ENCODE measurements around the gene CFAP410. TPM values are rescaled to one million over a fixed set of nuclear protein-coding genes. Genes with fewer than 3 reads are reported as not detected.

CFAP410 gene
- total RNA-seq, 1 experiment from 2014 or later, result 5.9 TPM

DNA sequence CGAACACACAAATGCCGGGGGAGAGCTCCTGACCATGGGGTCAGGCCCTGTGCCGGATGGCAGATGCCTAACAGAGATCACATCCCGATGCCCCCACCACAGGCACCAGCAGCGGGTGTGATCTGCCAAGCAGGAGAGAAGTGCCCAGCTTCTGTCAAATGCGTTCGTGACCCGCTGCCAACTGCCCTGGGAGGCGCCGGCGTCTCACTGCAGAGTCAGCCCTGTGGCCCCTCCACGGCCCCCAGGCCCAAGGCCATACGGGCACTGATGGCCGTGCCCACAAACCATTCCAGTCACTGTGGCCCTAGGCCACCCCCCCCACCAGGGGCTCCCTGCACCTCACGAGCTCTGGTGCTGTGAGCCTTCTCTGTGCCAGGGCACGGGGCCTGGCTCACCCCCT is 8.0 kb downstream of the CFAP410 start:
- DNase-seq (ENCODE audit: low read depth), result no peak

DNA sequence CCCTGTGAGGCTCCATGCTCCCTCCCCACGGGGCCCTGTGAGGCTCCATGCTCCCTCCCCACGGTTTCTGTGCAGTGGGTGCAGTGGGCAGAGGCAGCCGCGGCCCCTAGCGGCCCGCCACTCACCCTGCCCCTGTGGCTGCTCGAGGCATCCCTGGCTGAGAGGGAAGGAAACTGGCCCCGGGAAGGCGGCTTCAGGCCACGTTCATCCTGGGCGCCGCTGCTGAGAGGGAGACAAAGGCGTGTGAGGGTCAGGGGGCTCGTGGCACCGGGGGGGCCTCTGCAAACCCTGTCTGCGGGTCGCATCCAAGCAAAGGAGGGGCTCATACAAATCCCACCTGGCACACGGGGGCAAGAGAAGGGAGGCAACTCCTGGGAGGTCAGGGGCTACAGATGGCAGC is 8.5 kb downstream of the CFAP410 start:
- DNase-seq (ENCODE audit: low read depth), result no peak

DNA sequence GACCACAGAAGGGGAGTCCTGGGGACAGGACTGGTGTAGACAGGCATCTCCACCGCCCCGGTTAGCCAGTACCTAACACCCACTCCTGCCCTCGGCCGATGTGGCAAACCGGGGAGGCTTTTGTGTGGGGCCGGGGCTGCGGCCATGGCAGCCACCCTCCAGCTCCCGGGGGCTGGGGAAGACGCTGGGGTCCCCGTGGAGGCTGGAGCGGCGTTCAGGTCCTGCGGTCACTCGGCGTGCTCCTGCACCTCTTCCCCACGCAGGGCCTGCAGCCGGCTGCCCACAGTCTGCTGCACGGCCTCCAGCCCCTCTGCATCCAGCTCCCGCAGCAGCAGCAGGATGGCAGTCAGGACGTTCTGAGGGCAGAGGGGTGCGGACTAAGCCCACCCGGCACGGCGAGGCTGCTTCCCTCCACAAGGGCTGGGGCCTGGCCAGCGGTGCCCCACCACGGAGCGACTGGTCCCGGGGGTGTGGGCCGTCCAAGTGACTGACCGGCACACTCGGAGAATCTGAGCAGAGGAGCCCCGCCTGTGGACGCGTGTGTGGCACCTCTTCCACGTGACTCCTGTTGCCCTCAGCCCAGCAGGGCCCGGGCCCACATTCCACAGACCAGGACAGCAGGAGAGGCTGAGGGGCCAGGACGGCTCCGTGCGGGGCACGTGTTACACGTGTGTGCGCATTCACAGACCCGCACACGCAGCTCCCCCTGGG is 9.1 kb downstream of the CFAP410 start:
- no peak for DNase-seq (ENCODE audit: low read depth)

DNA sequence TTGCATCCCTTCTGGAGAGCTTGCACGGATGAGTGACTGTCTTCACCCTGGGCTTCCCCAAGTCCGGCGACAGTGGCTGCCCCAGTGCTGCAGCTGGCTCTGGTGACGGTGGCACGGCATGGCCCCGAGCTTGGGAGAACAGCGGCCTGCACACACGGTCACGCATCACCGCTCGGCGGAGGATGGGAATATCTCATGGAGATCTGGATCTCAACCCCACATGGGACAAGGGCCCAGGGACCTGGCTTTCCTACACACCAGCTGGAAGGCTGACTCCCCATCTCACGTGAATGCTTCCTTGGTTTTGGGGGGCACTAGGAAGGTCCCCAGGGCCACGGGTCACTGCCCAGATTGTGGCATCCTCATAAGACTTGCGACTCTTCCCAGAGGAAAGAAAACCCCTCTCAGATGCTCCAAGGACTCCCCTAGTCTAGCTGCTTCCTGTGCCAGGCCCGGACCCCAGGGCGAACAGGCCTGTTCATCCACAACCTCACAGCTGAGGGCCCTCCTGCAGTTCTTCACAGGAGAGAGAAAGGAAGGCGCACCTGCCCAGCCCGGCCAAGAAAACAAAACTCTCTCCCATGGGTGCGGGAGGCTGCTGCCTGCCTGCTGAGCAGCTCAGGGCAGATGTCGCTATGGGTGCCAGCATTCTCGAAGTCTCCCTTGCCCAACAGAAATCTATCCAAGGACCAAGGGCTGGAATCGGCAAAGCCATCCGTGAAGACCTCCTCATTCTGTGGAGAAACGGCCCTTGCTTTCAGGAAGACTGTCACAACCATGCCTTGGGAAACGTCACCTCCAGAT is 9.9 kb downstream of the CFAP410 start:
- no peak for DNase-seq (ENCODE audit: low read depth)

DNA sequence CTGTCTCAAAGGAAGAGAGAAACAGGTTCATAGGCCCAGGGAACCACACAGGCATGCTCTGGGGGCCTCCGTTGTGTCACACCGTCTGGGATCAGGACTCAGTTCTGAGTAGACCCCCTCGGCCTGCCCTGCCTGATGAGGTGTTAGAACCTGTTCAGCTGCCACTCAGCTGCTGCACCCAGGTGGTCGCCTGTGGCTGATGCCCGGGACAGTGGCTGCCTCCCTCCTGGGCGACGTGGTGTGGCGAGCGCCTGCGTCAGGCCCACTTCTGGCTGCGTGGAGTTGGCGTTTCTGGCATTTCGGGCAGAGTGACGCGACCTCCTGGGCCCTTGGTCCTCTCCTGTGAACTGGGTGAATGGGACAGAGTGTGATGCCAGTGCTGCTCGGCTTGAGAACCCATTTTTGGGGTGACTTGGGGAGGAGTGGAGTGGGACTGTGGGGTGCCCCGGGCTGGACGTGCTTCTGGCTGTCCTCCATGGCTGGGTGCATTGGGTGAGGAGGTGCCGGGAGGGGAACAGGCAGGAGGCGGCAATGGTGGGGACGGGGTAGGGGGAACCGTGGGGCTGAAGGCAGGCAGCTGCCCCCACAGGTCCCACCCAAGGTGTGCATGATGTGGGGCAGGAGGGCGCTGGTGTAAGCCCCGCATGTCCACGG is 10.8 kb downstream of the CFAP410 start:
- DNase-seq (ENCODE audit: low read depth), result no peak

DNA sequence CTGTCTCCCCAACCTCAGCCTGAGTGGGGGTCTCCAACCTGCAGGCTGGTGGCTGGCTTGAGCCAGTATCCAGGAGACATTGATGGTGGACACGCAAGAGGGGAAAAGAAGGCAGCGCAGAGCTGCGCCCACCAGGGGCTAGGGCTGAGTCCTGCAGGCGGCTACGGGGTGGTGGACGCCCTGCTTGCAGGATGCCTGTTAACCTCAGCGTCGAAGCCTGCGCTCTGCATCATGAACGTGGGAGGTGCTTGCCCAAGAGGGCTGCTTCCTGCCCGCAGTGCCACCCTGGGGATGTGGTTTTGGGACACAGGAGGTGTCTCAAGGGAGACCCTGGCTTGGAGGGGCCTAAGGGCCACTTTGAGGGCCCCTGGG is 11.6 kb downstream of the CFAP410 start:
- DNase-seq (ENCODE audit: low read depth), result no peak

DNA sequence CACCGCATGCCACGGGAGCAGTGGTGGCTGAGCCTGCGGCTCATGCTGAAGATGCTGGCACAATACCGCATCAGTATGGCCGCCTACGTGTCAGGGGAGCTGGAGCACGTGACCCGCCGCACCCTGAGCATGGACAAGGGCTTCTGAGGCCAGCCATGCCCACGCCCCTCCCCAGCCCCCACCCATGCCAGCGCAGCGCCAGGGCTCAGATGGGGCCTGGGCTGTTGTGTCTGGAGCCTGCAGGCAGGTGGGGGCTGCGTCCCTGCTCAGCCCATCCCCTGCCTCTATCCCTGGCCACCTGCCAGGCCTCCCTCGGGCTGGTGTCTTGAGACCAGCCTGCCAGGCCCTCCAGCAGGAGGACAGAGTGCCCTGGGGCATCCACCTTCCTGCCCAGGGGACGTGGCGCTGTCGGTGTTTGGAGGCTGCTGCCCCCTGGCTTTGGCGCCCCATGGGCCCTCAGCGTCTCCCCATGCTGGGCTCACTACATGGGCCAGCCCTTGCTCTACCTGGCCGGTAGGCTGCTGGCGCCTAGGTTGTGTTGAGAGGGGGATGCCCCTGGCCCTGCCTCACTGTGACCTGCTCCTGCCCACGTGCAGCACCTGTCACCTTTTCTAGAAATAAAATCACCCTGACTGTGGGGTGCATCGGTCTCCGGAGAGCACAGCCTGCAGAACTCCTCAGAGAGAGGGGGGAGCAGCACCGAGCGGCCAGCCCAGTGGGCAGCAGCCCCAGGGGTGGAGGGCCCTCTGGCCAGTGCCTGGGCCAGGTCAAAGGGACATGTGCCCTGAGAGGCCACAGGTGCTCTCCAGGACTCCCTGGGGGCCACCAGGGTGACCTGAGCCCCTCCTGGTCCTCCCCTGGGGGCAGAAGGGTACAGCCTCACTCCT is 12.2 kb downstream of the CFAP410 start:
- no peak for DNase-seq (ENCODE audit: low read depth)

DNA sequence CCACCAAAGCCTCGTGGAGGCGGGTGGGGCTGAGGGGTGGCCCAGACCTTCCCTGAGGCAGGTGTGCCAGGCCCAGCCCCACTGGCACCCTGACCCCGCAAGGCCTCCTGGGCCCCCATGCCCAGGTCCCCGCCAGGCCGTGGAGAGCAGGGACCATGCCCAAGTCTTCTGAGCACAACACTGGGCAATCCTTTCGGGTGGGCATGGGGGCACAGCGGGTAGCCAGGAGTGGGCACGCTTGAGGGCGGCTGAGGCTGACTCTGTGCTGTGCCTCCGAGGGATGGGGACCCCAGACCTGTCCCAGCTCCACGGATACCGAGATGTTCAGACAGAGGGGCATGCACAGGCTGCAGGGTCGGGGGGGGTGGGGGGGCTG is 12.9 kb downstream of the CFAP410 start:
- no peak for DNase-seq (ENCODE audit: low read depth)

DNA sequence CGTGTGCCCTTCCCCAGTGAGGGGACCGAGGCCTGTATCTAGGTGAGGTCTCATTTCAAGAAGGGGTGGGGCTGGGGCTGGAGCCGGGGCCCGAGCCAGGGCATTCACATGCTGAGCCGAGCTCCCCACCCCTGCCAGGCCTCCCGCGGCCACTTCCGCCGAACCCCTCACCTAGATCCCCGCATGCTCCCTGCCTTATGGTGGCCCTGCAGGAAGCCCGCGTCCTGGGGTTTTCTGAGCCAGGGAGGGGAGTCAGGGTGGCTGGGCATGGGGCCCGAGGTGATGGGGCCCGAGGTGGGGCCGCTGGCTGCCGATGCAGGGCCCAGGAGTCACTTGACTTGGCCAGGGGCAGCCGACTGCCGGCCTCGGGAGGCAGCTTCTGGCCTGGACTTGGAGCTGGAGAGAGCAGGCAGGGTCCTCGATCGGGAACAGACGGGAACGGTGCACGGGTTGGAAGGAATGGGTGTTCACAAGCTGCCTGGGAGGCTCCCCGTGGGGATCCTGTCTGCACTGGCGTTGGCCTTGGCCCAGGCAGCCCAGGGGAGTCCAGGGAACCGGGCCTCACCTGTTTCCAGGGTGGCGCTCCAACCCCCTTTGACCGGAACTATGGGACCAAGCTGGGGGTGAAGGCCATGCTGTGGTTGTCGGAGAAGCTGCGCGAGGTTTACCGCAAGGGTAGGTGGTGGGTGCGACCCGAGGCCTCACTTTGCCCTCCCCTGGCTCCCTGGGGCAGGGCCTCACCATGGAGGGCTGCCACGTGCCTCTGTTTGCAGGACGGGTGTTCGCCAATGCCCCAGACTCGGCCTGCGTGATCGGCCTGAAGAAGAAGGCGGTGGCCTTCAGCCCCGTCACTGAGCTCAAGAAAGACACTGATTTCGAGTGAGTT is 13.6 kb downstream of the CFAP410 start:
- no peak for DNase-seq (ENCODE audit: low read depth)

DNA sequence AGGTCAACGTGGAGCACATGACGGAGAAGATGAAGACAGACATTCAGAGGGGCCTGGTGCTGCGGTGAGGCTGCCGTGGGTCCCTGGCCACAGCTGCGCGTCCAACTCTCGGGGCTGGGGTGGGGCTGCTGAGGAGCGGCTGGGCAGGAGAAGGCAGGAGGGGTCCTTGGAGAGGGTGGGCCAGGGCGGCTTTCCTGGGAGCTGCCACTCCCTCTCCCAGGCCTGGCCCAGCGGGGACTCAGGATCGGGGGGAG is 14.4 kb downstream of the CFAP410 start:
- DNase-seq (ENCODE audit: low read depth), result no peak

DNA sequence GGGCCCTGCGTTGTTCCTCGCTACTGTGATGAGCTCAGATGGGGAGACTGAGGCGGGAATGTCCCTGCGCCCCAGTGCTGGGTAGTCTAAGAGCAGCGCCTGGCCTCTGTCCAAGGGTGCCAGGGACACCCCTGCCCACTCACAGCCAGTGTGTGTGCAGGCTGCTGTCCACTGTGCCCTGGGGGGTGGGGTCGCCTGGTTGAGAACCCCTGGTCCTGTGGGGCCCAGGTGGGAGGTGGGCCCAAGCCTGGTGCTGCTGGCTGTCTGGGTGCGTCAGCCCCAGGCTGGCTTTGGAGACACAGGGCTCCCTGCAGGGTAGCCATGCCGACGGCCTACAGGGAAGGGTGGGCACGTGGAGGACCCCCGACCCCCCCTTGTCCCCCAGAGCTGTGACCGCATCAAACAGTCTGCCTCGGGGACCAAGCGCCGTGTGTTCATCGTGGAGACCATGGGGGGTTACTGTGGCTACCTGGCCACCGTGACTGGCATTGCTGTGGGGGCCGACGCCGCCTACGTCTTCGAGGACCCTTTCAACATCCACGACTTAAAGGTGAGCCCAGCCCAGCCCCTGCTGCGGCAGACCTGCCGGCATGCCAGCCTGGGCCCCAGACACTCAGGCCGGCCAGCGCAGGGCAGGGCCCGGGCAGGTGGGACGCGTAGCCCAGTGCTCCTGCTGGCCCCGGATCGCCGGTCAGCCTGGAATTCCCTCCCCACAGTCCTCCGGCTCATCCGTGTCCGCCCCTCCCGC is 14.9 kb downstream of the CFAP410 start:
- no peak for DNase-seq (ENCODE audit: low read depth)

DNA sequence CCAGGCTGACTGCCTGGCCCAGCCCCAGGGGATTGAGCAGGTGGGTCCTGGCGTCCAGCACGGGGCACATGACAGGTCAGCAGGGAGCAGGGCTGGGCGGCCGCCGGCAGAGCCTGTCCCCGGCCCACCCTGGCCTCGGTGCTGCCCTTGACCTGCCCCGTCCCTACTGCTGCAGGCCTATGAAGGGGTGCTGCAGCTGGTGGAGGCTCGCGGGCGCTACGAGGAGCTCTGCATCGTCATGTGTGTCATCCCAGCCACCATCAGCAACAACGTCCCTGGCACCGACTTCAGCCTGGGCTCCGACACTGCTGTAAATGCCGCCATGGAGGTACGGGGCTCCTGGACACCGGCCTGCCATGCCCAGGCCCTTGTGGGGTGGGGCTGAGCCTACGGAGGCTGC is 15.6 kb downstream of the CFAP410 start:
- no peak for DNase-seq (ENCODE audit: low read depth)

DNA sequence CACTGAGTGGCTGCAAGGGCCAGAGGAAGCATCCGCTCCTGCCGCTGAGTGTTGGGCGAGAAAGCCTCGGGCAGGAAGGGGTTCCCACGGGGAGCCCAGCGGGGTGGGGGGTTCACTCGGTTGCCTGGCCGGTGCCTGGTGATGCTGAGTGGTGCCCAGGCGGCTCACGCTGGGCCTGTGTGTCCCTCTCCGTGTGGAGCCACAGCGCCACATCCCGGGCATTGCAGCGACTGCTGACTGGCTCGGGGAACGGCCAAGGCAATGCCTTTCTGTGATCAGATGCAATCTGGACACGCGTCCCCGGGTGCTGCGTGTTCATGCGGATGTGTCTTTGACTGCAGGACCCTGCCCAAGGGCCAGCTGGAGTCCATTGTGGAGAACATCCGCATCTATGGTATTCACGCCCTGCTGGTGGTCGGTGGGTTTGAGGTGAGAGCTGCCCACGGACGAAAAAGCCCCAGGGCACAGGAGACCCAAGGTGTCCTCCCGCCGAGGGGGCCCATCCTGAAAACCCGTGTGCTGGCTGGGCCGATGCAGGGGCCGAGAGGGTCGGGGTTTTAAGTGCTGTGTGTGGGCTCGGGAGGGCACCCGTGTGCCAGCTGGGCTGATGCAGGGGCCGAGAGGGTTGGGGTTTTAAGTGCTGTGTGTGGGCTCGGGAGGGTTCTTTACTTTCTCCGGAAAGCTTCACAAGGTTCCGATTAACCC is 16.4 kb downstream of the CFAP410 start:
- DNase-seq (ENCODE audit: low read depth), result no peak

DNA sequence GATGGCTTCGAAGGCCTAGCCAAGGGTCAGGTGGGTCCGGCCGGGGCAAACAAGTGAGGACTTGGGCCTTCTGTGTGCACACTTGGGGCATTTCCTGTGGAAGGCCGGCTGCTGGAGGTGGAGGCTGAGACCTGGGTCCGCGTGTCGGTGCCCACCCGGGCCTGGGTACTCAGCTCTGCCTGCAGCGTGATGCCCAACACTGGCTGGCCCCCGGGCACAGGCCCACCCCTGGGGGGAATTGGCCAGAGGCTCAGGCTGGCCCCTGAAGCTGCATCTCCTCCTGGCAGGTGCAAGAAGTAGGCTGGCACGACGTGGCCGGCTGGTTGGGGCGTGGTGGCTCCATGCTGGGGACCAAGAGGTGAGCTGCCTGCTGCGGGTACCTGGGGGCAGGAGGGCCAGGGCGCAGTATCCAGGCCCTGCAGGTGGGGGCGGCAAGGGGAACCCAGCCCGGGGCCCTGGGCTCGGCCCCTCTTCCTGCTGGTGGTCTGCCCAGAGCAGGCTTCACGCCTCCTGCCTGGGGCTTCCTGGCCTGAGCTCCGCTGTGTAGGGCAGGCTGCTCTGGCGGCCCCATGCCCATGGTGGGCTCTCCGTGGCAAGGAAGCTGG is 17.2 kb downstream of the CFAP410 start:
- DNase-seq (ENCODE audit: low read depth), result no peak

DNA sequence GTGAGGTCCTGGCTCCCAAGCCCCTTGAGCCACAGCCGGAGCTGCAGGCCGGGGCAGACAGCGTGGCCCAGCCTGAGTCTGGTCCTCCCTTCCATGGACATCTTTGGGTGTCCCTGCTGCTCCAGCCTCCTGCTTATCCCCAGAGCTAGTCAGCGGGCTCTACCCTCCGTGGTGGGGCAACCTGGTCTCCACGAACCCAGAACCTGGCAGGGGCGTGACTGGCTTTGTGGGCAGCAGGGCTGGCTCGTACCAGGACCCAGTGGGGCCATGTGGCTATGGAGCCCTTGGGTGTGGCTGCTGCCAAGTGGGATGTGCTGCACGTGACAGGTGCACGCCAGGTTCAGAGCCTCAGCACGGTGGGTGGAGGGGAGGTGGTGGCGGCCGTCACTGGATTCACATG is 18.3 kb downstream of the CFAP410 start:
- no peak for DNase-seq (ENCODE audit: low read depth)

DNA sequence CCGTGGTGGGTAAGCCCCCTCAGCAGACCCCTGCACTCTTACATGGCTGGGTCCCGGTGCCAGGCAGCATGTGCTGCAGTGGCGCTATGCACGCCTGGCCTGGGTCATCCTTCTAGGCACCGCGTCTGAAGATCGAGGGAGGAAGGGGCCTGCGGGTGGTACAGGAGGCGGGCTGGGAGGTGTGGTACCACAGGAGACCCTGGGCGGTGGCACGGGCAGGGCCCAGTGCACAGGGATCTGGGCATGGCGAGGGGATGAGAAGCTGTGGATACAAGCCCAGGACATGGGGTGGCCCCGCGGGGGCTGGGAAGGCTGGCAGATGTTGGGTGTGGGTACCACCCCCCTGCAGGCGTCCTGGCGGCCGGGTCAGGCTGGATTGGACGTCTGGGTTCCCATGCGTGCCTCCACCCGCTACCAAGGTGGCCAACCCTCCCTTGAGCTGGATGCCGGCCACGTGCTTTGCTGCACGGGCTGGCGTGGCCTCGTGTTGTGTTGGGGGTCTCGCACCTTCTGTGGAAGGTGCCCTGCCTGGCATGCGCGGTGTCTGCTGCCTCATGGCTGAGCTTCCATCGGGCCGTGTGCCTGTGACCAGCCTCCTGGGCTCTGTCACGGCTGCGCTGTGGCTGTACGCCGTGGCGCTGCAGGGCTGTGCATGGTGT is 19.7 kb downstream of the CFAP410 start:
- DNase-seq (ENCODE audit: low read depth), result no peak

DNA sequence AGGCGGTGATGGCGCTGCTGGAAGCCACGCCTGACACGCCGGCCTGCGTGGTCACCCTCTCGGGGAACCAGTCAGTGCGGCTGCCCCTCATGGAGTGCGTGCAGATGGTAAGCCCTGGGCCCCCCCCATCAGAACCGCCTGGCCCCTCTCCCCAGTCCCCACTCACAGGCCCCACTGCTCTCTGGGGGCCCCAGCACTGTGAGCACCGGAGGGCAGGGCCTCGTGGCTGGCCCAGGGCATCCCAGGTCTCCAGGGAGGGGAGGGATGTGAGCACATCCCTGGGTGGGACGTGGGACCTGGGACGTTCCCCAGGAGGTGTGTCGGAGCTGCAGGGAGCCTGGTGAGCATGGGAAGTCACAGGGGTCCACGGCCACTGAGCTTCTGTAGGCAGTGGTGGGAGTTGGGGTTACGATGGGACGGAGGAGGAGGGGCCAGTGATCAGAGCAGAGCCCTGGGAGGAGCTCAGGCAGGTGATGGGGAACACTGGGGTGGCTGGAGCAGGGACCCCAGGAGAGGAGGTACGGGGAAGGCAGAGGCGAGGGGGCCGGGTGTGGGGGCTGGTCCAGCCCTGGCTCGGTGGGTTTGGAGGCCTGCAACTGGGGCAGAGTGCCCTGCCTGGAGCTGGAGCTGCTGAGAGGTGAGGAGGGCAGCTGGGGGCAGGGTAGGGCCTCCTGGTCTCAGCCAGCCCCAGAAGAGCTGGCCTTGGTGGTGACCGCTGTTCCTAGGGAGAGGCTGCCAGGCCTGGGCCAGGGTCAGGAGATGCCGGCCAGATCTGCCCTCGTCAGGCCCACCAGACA is 20.5 kb downstream of the CFAP410 start:
- DNase-seq (ENCODE audit: low read depth), result no peak

DNA sequence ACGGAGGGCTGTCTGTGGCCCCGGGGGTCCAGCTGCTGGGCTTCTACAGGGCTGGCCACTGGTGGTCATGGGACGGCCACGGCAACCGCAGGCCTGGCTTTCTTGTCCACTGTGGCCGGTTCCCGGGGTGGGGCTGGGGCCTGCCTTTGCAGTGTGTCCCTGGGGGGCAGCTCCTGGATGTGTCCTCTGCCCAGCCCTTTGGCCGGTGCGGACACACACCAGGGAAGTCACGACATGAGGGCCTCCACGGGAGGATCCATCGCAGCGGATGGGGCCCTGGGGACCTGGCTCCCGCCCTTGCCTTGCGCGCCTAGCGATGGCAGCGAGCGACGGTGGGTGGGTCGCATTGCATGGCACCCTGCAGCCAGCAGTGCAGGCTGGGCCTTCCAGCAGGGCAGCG is 21.3 kb downstream of the CFAP410 start:
- DNase-seq (ENCODE audit: low read depth), result no peak
